IPS DF 6.9 (cell line): ENCODE data around the gene DTHD1.

Experiments
- DNase-seq: peaks from one replicate; pipeline ENCODE4 v3.0.0-alpha.2; 2013; ENCODE audit warnings: low read depth, low spot score
- H3K27ac ChIP-seq: one replicate; pipeline ENCODE4 v1.5.1; 2013; ENCODE audit warnings: low read length, control low read depth
- H3K27me3 ChIP-seq: 2 replicates; pipeline ENCODE4 v1.6.1; 2013; ENCODE audit warnings: mild to moderate bottlenecking, low read length; ENCODE audit not compliant: control insufficient read depth, insufficient read depth
- H3K36me3 ChIP-seq: 2 replicates; pipeline ENCODE4 v1.6.1; 2013; ENCODE audit warnings: low read length; ENCODE audit not compliant: control insufficient read depth, insufficient read depth
- H3K4me1 ChIP-seq: 2 replicates; pipeline ENCODE4 v1.6.1; 2013; ENCODE audit warnings: low read length; ENCODE audit not compliant: control insufficient read depth, insufficient read depth
- H3K4me3 ChIP-seq: 2 replicates; pipeline ENCODE4 v1.5.1; 2013; ENCODE audit warnings: mild to moderate bottlenecking, low read length
- H3K9me3 ChIP-seq: 2 replicates; pipeline ENCODE4 v1.6.1; 2013; ENCODE audit warnings: low read length, inconsistent platforms; ENCODE audit not compliant: control insufficient read depth, insufficient read depth
- WGBS: extraction: QIAGEN DNeasy Blood & Tissue Kit; methylation state at CpG from one replicate; pipeline ENCODE4 v1.1.7; 2013; ENCODE audit warnings: mixed read lengths, missing lambda C conversion rate; ENCODE audit not compliant: insufficient read length, insufficient coverage; 5-methylcytosine and 5-hydroxymethylcytosine counted together

DTHD1 gene

GRCh38 chr4:36313301-36313700 is 31.9 kb downstream of the DTHD1 start:
- H3K4me3 ChIP-seq = no peak overlapping the region
- H3K9me3 ChIP-seq = no peaks in the 10 kb centered on the region
- H3K27ac ChIP-seq = no peak overlapping the region
- H3K36me3 ChIP-seq = no peaks in the 10 kb centered on the region
- no peaks in the 10 kb centered on the region for H3K27me3 ChIP-seq
- DNase-seq = no peak
- no peaks in the 10 kb centered on the region for H3K4me1 ChIP-seq

GRCh38 chr4:36313703-36314102 is 32.3 kb downstream of the DTHD1 start:
- no peak for DNase-seq
- Histone ChIP-seq H3K9me3 (no peaks in the 10 kb centered on the region), H3K36me3 (no peaks in the 10 kb centered on the region), H3K27me3 (no peaks in the 10 kb centered on the region), H3K4me1 (no peaks in the 10 kb centered on the region), H3K27ac (no peak overlapping the region), H3K4me3 (no peak overlapping the region)
- no CpG with 5 or more reads among the region's 1 CpG for WGBS

- no peak overlapping the region for H3K4me3 ChIP-seq
- H3K27me3 ChIP-seq = no peaks in the 10 kb centered on the region
- H3K27ac ChIP-seq = no peak overlapping the region
- no peak for DNase-seq
- no peaks in the 10 kb centered on the region for H3K4me1 ChIP-seq
- H3K36me3 ChIP-seq = no peaks in the 10 kb centered on the region
- H3K9me3 ChIP-seq = no peaks in the 10 kb centered on the region
Measured at GRCh38 chr4:36316607-36317006, 35.2 kb downstream of the DTHD1 start.

GRCh38 chr4:36317721-36318120 is 36.3 kb downstream of the DTHD1 start:
- no CpG with 5 or more reads among the region's 1 CpG for WGBS
- Histone ChIP-seq H3K9me3 (no peaks in the 10 kb centered on the region), H3K4me3 (no peak overlapping the region), H3K36me3 (no peaks in the 10 kb centered on the region), H3K27me3 (no peaks in the 10 kb centered on the region), H3K27ac (no peak overlapping the region), H3K4me1 (no peaks in the 10 kb centered on the region)
- no peak for DNase-seq

- H3K9me3 ChIP-seq = no peaks in the 10 kb centered on the region
- no peak for DNase-seq
- no CpG with 5 or more reads among the region's 6 CpGs for WGBS
- H3K27me3 ChIP-seq = no peaks in the 10 kb centered on the region
- no peaks in the 10 kb centered on the region for H3K36me3 ChIP-seq
- no peaks in the 10 kb centered on the region for H3K4me1 ChIP-seq
- no peak overlapping the region for H3K27ac ChIP-seq
- H3K4me3 ChIP-seq = no peak overlapping the region
Measured at GRCh38 chr4:36320117-36320896, 38.9 kb downstream of the DTHD1 start.

GRCh38 chr4:36321176-36321575 is 39.8 kb downstream of the DTHD1 start:
- Histone ChIP-seq H3K27me3 (no peaks in the 10 kb centered on the region), H3K27ac (no peak overlapping the region), H3K4me3 (no peak overlapping the region), H3K36me3 (no peaks in the 10 kb centered on the region), H3K4me1 (no peaks in the 10 kb centered on the region), H3K9me3 (no peaks in the 10 kb centered on the region)
- no peak for DNase-seq
- no CpG with 5 or more reads among the region's 4 CpGs for WGBS

- Histone ChIP-seq H3K27ac (no peak overlapping the region), H3K9me3 (no peaks in the 10 kb centered on the region), H3K4me3 (no peak overlapping the region), H3K27me3 (no peaks in the 10 kb centered on the region), H3K36me3 (no peaks in the 10 kb centered on the region), H3K4me1 (no peaks in the 10 kb centered on the region)
- DNase-seq = no peak
- no CpG with 5 or more reads among the region's 7 CpGs for WGBS
Measured at GRCh38 chr4:36322921-36323354, 41.5 kb downstream of the DTHD1 start.

- no peak for DNase-seq
- no peak overlapping the region for H3K4me3 ChIP-seq
- WGBS = no CpG with 5 or more reads among the region's 2 CpGs
Measured at GRCh38 chr4:36323816-36324419, 42.5 kb downstream of the DTHD1 start.

GRCh38 chr4:36324808-36325207 is 43.4 kb downstream of the DTHD1 start:
- no CpG with 5 or more reads among the region's 4 CpGs for WGBS
- Histone ChIP-seq H3K9me3 (no peaks in the 10 kb centered on the region), H3K4me3 (no peak overlapping the region), H3K36me3 (no peaks in the 10 kb centered on the region), H3K27ac (no peak overlapping the region), H3K27me3 (no peaks in the 10 kb centered on the region), H3K4me1 (no peaks in the 10 kb centered on the region)
- no peak for DNase-seq

More at GRCh38 chr4:36323816-36324419, 42.5 kb downstream of the DTHD1 start:
- no peaks in the 10 kb centered on the region for H3K4me1 ChIP-seq
- no peak overlapping the region for H3K27ac ChIP-seq
- no peaks in the 10 kb centered on the region for H3K27me3 ChIP-seq
- H3K9me3 ChIP-seq = no peaks in the 10 kb centered on the region
- H3K36me3 ChIP-seq = no peaks in the 10 kb centered on the region

- WGBS = no CpG with 5 or more reads among the region's 1 CpG
- H3K27me3 ChIP-seq = no peaks in the 10 kb centered on the region
- H3K4me1 ChIP-seq = no peaks in the 10 kb centered on the region
- no peak for DNase-seq
- H3K4me3 ChIP-seq = no peak overlapping the region
- H3K9me3 ChIP-seq = no peaks in the 10 kb centered on the region
- no peaks in the 10 kb centered on the region for H3K36me3 ChIP-seq
- H3K27ac ChIP-seq = no peak overlapping the region
Measured at GRCh38 chr4:36325499-36325898, 44.1 kb downstream of the DTHD1 start.

- Histone ChIP-seq H3K27me3 (no peaks in the 10 kb centered on the region), H3K4me3 (no peak overlapping the region), H3K9me3 (no peaks in the 10 kb centered on the region), H3K4me1 (no peaks in the 10 kb centered on the region), H3K36me3 (no peaks in the 10 kb centered on the region), H3K27ac (no peak overlapping the region)
- 100% methylated on average over 1 of the region's 3 CpGs for WGBS
- no peak for DNase-seq
Measured at GRCh38 chr4:36325926-36326325, 44.5 kb downstream of the DTHD1 start.
